B cell (primary cell): ENCODE data around the gene MRPL23. TPM values are rescaled to one million over a fixed set of nuclear protein-coding genes. Genes with fewer than 3 reads are reported as not detected.

Source experiments
- ATAC-seq: fragments of 200-7000 bp; cut with Tn5 transposase; one replicate; pipeline ENCODE4 v1.10.0; 2021; ENCODE audit warnings: low read depth, mild to moderate bottlenecking, moderate number of reproducible peaks, moderate library complexity
- CTCF ChIA-PET: fragments of 350-600 bp; sonication (Branson Sonifier 250); formaldehyde crosslinking; loops from one replicate; lab custom pipeline; 2021; ENCODE audit warnings: antibody characterized with exemption, inconsistent platforms; lab: Charles Lee
- POLR2A ChIA-PET: fragments of 350-600 bp; sonication (Branson Sonifier 250); formaldehyde crosslinking; loops from one replicate; lab custom pipeline; 2021; ENCODE audit warnings: antibody characterized with exemption; lab: Charles Lee
- DNase-seq: peaks from one replicate; pipeline ENCODE4 v3.0.0; 2013
- H2AFZ ChIP-seq: 2 replicates; pipeline ENCODE4 v1.6.1; 2012; ENCODE audit warnings: mild to moderate bottlenecking, low read depth, low read length; ENCODE audit not compliant: insufficient read depth, poor library complexity, severe bottlenecking
- H3K27ac ChIP-seq, 2 donors: 1 replicate in 1 of 2; 2 replicates in 1 of 2; pipeline ENCODE4 v1.5.1; 2012 to 2013; ENCODE audit warnings: low read length in 2 of 2, mild to moderate bottlenecking in 2 of 2, moderate library complexity in 1 of 2
- H3K27me3 ChIP-seq, 4 experiments: fragments of 200-600 bp in 1 of 4; sonication (generic) in 1 of 4; replicated peaks in 1 of 4; 1 replicate in 2 of 4; 2 replicates in 2 of 4; pipeline versions ENCODE4 v1.6.1 to v1.7.0; 2013 to 2016; ENCODE audit warnings: low read length in 3 of 4, mild to moderate bottlenecking in 2 of 4, mixed read lengths in 1 of 4, moderate library complexity in 1 of 4; ENCODE audit not compliant: insufficient read depth in 4 of 4, control insufficient read depth in 3 of 4; ENCODE audit errors: control extremely low read depth in 1 of 4
- H3K36me3 ChIP-seq, 2 experiments: replicated peaks in 1 of 2; 1 replicate in 1 of 2; 2 replicates in 1 of 2; pipeline versions ENCODE4 v1.6.1 to v1.7.1; 2013; ENCODE audit warnings: low read length in 1 of 2; ENCODE audit not compliant: insufficient read depth in 2 of 2, control insufficient read depth in 1 of 2; ENCODE audit errors: control extremely low read depth in 1 of 2, extremely low read depth in 1 of 2
- H3K4me1 ChIP-seq, 2 donors: fragments of 200-600 bp in 1 of 2; sonication (generic) in 1 of 2; 1 replicate in 1 of 2; 2 replicates in 1 of 2; pipeline versions ENCODE4 v1.5.1 to v1.6.1; 2013 to 2017; ENCODE audit warnings: low read length in 2 of 2; ENCODE audit not compliant: control insufficient read depth in 2 of 2, insufficient read depth in 2 of 2
- H3K4me2 ChIP-seq: replicated peaks from 2 replicates; pipeline ENCODE3; 2012; ENCODE audit warnings: mild to moderate bottlenecking, low read depth, low read length; ENCODE audit not compliant: poor library complexity, severe bottlenecking
- H3K4me3 ChIP-seq, 5 experiments: fragments of 200-600 bp in 1 of 5; sonication (generic) in 1 of 5; 1 replicate in 3 of 5; 2 replicates in 2 of 5; pipeline versions ENCODE4 v1.5.1 to v1.7.0; 2011 to 2016; ENCODE audit warnings: low read length in 4 of 5, mild to moderate bottlenecking in 4 of 5, low read depth in 2 of 5, control low read depth in 1 of 5, moderate library complexity in 1 of 5; ENCODE audit not compliant: insufficient read depth in 1 of 5; ENCODE audit errors: control extremely low read depth in 1 of 5, extremely low read depth in 1 of 5
- H3K79me2 ChIP-seq: fragments of 200-600 bp; sonication (generic); one replicate; pipeline ENCODE4 v1.6.0; 2016; ENCODE audit warnings: low read length; ENCODE audit not compliant: control insufficient read depth, insufficient read depth
- H3K9ac ChIP-seq: fragments of 200-600 bp; sonication (generic); 2 replicates; pipeline ENCODE4 v1.6.1; 2017; ENCODE audit warnings: mild to moderate bottlenecking, low read length, moderate library complexity
- H3K9me3 ChIP-seq, 3 donors: one replicate each; pipeline versions ENCODE4 v1.6.1 to v1.7.1; 2013; ENCODE audit warnings: low read length in 2 of 3; ENCODE audit not compliant: control insufficient read depth in 2 of 3, insufficient read depth in 1 of 3; ENCODE audit errors: control extremely low read depth in 1 of 3
- H4K20me1 ChIP-seq: 2 replicates; pipeline ENCODE4 v1.6.0; 2012; ENCODE audit warnings: mild to moderate bottlenecking, low read length; ENCODE audit not compliant: insufficient read depth, control insufficient read depth, poor library complexity, severe bottlenecking
- H3K27ac Mint-ChIP-seq: one replicate; pipeline ENCODE4 v1.8.0; 2021; ENCODE audit warnings: mixed read lengths
- H3K27me3 Mint-ChIP-seq: one replicate; pipeline ENCODE4 v1.8.0; 2021; ENCODE audit warnings: mixed read lengths
- H3K4me1 Mint-ChIP-seq: one replicate; pipeline ENCODE4 v1.8.0; 2021; ENCODE audit warnings: mixed read lengths
- H3K4me3 Mint-ChIP-seq: one replicate; pipeline ENCODE4 v1.8.0; 2021; ENCODE audit warnings: mixed read lengths
- H3K9me3 Mint-ChIP-seq: one replicate; pipeline ENCODE4 v1.8.0; 2022; ENCODE audit warnings: mixed read lengths; ENCODE audit not compliant: insufficient read depth
- CTCF ChIP-seq: fragments of 200-600 bp; IDR thresholded peaks from one replicate; pipeline ENCODE4 v1.8.0; 2022; ENCODE audit warnings: antibody characterized with exemption, mild to moderate bottlenecking
- EZH2 ChIP-seq: IDR thresholded peaks from 2 replicates; pipeline ENCODE4 v1.6.1; 2012; ENCODE audit warnings: borderline replicate concordance, low read depth, mild to moderate bottlenecking, moderate library complexity, low read length; ENCODE audit not compliant: insufficient read depth, poor library complexity, severe bottlenecking
- WGBS: methylation state at CpG from one replicate; pipeline ENCODE4 v1.1.5; 2013; ENCODE audit warnings: missing lambda C conversion rate; ENCODE audit not compliant: insufficient coverage; 5-methylcytosine and 5-hydroxymethylcytosine counted together
- intact Hi-C: fragments of 100-400 bp; cut with micrococcal nuclease; formaldehyde crosslinking; loops from one replicate; pipeline ENCODE4 v1.10.0; 2022
- polyA plus RNA-seq: library from polyadenylated mRNA; depleted of rRNA; stranded (reverse); fragments of >200 nt; gene quantifications from 2 replicates; pipeline ENCODE4 v1.2.3, GENCODE V29; 2012
- total RNA-seq, 2 donors: library from RNA; stranded (reverse); fragments of 120-200 nt in 1 of 2; gene quantifications; 1 replicate in 1 of 2; 2 replicates in 1 of 2; pipeline versions ENCODE4 v1.2.3 to v1.2.4, GENCODE V29; 2013 to 2022

Gene MRPL23
- total and polyA plus RNA-seq, 2 donors (not counting 1 experiment from before 2014, with no cell fraction given): 47.8 to 63.2 TPM

GRCh38 chr11:1948389-1948788, 1.3 kb downstream of the MRPL23 start:
- DNase-seq (no peak), ATAC-seq (no peak)
- WGBS: no CpG with 5 or more reads among the region's 11 CpGs
- H3K27ac ChIP-seq: no peak overlapping the region
- no peak overlapping the region for H3K4me3 ChIP-seq
- H4K20me1 ChIP-seq: no peaks in the 10 kb centered on the region
- H2AFZ ChIP-seq: no peak overlapping the region
- Mint-ChIP-seq H3K9me3 (no peaks in the 10 kb centered on the region), H3K4me3 (no peak overlapping the region), H3K27ac (no peak overlapping the region), H3K4me1 (no peaks in the 10 kb centered on the region), H3K27me3 (no peaks in the 10 kb centered on the region)
- ChIA-PET POLR2A (no interaction called here), CTCF (interaction anchor here (1.0 to 2.3 kb wide), 5 partner anchors 52 to 296 kb away, joined by 3 to 11 read pairs (median 5); no protein-coding TSS in a partner anchor)
- H3K79me2 ChIP-seq: no peaks in the 10 kb centered on the region
- no peaks in the 10 kb centered on the region for H3K36me3 ChIP-seq
- H3K9ac ChIP-seq: no peak overlapping the region
- H3K9me3 ChIP-seq: no peaks in the 10 kb centered on the region
- intact Hi-C loops: no loop called here
- H3K27me3 ChIP-seq: no peaks in the 10 kb centered on the region
- TF ChIP-seq CTCF (no peak), EZH2 (no peak)
- H3K4me2 ChIP-seq: no peak overlapping the region
- H3K4me1 ChIP-seq: no peaks in the 10 kb centered on the region

GRCh38 chr11:1949302-1949701, 2.2 kb downstream of the MRPL23 start:
- no CpG with 5 or more reads among the region's 6 CpGs for WGBS
- intact Hi-C loops: no loop called here
- no peaks in the 10 kb centered on the region for H3K4me1 Mint-ChIP-seq
- Histone ChIP-seq H4K20me1 (no peaks in the 10 kb centered on the region), H3K4me1 (no peaks in the 10 kb centered on the region), H3K27ac (no peak overlapping the region), H3K4me3 (no peak overlapping the region), H2AFZ (no peak overlapping the region), H3K9me3 (no peaks in the 10 kb centered on the region), H3K79me2 (no peaks in the 10 kb centered on the region), H3K4me2 (no peak overlapping the region), H3K36me3 (no peaks in the 10 kb centered on the region), H3K27me3 (no peaks in the 10 kb centered on the region), H3K9ac (no peak overlapping the region)
- no peak overlapping the region for H3K27ac Mint-ChIP-seq
- ChIA-PET POLR2A (no interaction called here), CTCF (interaction anchor here (0.6 to 2.3 kb wide), 8 partner anchors 51 to 202 kb away, joined by 3 to 11 read pairs (median 5); no protein-coding TSS in a partner anchor)
- no peaks in the 10 kb centered on the region for H3K27me3 Mint-ChIP-seq
- H3K9me3 Mint-ChIP-seq: no peaks in the 10 kb centered on the region
- ATAC-seq: no peak
- TF ChIP-seq CTCF (no peak), EZH2 (no peak)
- no peak overlapping the region for H3K4me3 Mint-ChIP-seq
- no peak for DNase-seq
